Endodermal cell (in vitro differentiated cells): ENCODE results near the gene ZCCHC9. TPM values are rescaled to one million over a fixed set of nuclear protein-coding genes. Genes with fewer than 3 reads are reported as not detected.

Experiments
- DNase-seq: peaks from one replicate; pipeline ENCODE4 v3.0.0-alpha.2; 2017
- H3K27ac ChIP-seq: 2 replicates; pipeline ENCODE4 v1.5.1; 2013; ENCODE audit warnings: mild to moderate bottlenecking, low read depth, low read length, moderate library complexity
- H3K27me3 ChIP-seq: 2 replicates; pipeline ENCODE4 v1.6.1; 2013; ENCODE audit warnings: mild to moderate bottlenecking, low read length, moderate library complexity; ENCODE audit not compliant: insufficient read depth, control insufficient read depth, poor library complexity, severe bottlenecking
- H3K36me3 ChIP-seq: 2 replicates; pipeline ENCODE4 v1.7.0; 2013; ENCODE audit warnings: mild to moderate bottlenecking, low read length, moderate library complexity; ENCODE audit not compliant: control insufficient read depth, insufficient read depth
- H3K4me1 ChIP-seq: one replicate; pipeline ENCODE4 v1.7.0; 2013; ENCODE audit warnings: low read length; ENCODE audit not compliant: control insufficient read depth, insufficient read depth
- H3K4me3 ChIP-seq: 2 replicates; pipeline ENCODE4 v1.5.1; 2013; ENCODE audit warnings: mild to moderate bottlenecking, low read length, moderate library complexity
- H3K9ac ChIP-seq: 2 replicates; pipeline ENCODE4 v1.6.1; 2013; ENCODE audit warnings: mild to moderate bottlenecking, low read length, moderate library complexity; ENCODE audit not compliant: poor library complexity, severe bottlenecking; ENCODE audit errors: extremely low read depth
- H3K9me3 ChIP-seq: 2 replicates; pipeline ENCODE4 v1.6.1; 2013; ENCODE audit warnings: mild to moderate bottlenecking, low read length, moderate library complexity; ENCODE audit not compliant: control insufficient read depth
- H3K27ac Mint-ChIP-seq: 2 replicates; pipeline ENCODE4 v1.8.0; 2020; ENCODE audit warnings: mixed read lengths
- H3K27me3 Mint-ChIP-seq: 2 replicates; pipeline ENCODE4 v1.8.0; 2021; ENCODE audit warnings: mild to moderate bottlenecking, mixed read lengths; ENCODE audit not compliant: insufficient read depth
- H3K36me3 Mint-ChIP-seq: 2 replicates; pipeline ENCODE4 v1.8.0; 2020; ENCODE audit warnings: low read depth, mixed read lengths
- H3K4me1 Mint-ChIP-seq: 2 replicates; pipeline ENCODE4 v1.8.0; 2020; ENCODE audit warnings: mixed read lengths
- H3K4me3 Mint-ChIP-seq: 2 replicates; pipeline ENCODE4 v1.8.0; 2020; ENCODE audit warnings: mild to moderate bottlenecking, moderate library complexity, mixed read lengths
- H3K9me3 Mint-ChIP-seq: 2 replicates; pipeline ENCODE4 v1.8.0; 2020; ENCODE audit warnings: mild to moderate bottlenecking, mixed read lengths
- WGBS, 2 experiments: methylation state at CpG; one replicate each; pipeline versions ENCODE4 v1.1.5 to v1.1.7; 2013; ENCODE audit warnings: missing lambda C conversion rate in 2 of 2, mixed read lengths in 1 of 2; ENCODE audit not compliant: insufficient coverage in 1 of 2, insufficient read length in 1 of 2; 5-methylcytosine and 5-hydroxymethylcytosine counted together
- total RNA-seq, 2 donors: library from RNA; stranded (reverse); fragmentation: NEBNext Ultra II Directional in 1 of 2; extraction: Animal tissue kit (Norgen Biotek cat#: 25700) in 1 of 2; gene quantifications; 2 replicates in 1 of 2; 3 replicates in 1 of 2; pipeline ENCODE4 v1.2.1, GENCODE V29; 2021
- TF ChIP-seq, protein P1 (sequence below): fragments of 200-600 bp; sonication (generic); conservative IDR thresholded peaks from 2 replicates; pipeline ENCODE4 v1.5.0; 2021; ENCODE audit warnings: antibody characterized with exemption, mild to moderate bottlenecking

The ZCCHC9 gene
- total RNA-seq, 2 donors from 2014 or later = 40.1 to 40.8 TPM

DNA sequence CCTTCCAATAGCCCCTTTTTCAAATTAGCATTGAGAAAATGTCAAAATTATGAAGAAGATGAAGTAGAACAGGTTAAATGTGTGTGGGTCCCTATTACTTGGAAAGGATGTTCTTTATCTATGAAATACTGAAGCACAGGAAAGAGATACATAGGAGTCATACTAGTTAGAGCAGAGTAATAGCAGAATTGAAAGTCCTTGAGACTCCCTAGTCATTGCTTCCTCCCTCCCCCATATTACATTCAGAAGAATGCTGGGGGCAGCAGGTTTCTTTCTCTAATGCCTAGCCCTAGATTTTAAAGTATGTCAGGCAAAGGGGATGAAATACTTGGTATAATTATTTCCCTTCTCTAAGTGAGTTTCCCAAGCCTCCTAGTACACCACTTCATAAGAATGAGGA, 4.4 kb downstream of the ZCCHC9 start:
- H3K36me3 Mint-ChIP-seq = peaks cover 15% of the 10 kb centered on the region
- H3K4me3 Mint-ChIP-seq = no peak overlapping the region
- no peaks in the 10 kb centered on the region for H3K9me3 Mint-ChIP-seq

DNA sequence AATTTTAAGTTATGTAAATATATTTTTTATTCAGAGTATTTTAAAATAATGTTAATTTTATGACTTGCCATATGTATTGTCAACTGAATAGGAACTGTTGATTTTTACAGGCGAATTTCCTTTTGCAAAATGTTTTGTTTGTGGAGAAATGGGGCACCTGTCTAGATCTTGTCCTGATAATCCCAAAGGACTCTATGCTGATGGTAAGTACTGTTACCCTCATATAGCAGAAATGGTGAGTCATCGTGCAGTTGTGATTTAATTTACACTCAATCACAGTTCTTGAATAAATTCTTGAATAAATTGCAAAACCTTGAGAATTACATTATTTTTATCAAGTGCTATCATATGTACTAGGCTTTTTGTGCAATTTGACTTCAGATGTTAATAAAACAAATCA, 7.4 kb downstream of the ZCCHC9 start:
- no peaks in the 10 kb centered on the region for H3K27me3 Mint-ChIP-seq
- no peak for DNase-seq
- WGBS, 2 experiments = 95% methylated on average over 1 to 2 of the region's 2 CpGs
- no peak overlapping the region for H3K4me3 Mint-ChIP-seq
- TF ChIP-seq, protein P1, sequence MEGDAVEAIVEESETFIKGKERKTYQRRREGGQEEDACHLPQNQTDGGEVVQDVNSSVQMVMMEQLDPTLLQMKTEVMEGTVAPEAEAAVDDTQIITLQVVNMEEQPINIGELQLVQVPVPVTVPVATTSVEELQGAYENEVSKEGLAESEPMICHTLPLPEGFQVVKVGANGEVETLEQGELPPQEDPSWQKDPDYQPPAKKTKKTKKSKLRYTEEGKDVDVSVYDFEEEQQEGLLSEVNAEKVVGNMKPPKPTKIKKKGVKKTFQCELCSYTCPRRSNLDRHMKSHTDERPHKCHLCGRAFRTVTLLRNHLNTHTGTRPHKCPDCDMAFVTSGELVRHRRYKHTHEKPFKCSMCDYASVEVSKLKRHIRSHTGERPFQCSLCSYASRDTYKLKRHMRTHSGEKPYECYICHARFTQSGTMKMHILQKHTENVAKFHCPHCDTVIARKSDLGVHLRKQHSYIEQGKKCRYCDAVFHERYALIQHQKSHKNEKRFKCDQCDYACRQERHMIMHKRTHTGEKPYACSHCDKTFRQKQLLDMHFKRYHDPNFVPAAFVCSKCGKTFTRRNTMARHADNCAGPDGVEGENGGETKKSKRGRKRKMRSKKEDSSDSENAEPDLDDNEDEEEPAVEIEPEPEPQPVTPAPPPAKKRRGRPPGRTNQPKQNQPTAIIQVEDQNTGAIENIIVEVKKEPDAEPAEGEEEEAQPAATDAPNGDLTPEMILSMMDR = no peak
- Histone ChIP-seq H3K9me3 (no peaks in the 10 kb centered on the region), H3K9ac (no peak overlapping the region), H3K36me3 (peaks cover 56% of the 10 kb centered on the region), H3K4me3 (no peak overlapping the region), H3K4me1 (no peaks in the 10 kb centered on the region), H3K27me3 (no peaks in the 10 kb centered on the region), H3K27ac (no peak overlapping the region)
- no peaks in the 10 kb centered on the region for H3K9me3 Mint-ChIP-seq
- peaks cover 29% of the 10 kb centered on the region for H3K36me3 Mint-ChIP-seq
- H3K4me1 Mint-ChIP-seq = no peaks in the 10 kb centered on the region
- no peak overlapping the region for H3K27ac Mint-ChIP-seq

More for the DNA sequence above, 4.4 kb downstream of the ZCCHC9 start:
- no peak overlapping the region for H3K27ac ChIP-seq
- no peak for DNase-seq
- TF ChIP-seq, protein P1 = no peak
- no peak overlapping the region for H3K9ac ChIP-seq
- H3K36me3 ChIP-seq = peaks cover 28% of the 10 kb centered on the region
- H3K4me1 ChIP-seq = no peaks in the 10 kb centered on the region
- H3K27ac Mint-ChIP-seq = no peak overlapping the region
- no peak overlapping the region for H3K4me3 ChIP-seq
- no peaks in the 10 kb centered on the region for H3K27me3 ChIP-seq
- H3K9me3 ChIP-seq = no peaks in the 10 kb centered on the region
- no peaks in the 10 kb centered on the region for H3K27me3 Mint-ChIP-seq
- no peaks in the 10 kb centered on the region for H3K4me1 Mint-ChIP-seq

DNA sequence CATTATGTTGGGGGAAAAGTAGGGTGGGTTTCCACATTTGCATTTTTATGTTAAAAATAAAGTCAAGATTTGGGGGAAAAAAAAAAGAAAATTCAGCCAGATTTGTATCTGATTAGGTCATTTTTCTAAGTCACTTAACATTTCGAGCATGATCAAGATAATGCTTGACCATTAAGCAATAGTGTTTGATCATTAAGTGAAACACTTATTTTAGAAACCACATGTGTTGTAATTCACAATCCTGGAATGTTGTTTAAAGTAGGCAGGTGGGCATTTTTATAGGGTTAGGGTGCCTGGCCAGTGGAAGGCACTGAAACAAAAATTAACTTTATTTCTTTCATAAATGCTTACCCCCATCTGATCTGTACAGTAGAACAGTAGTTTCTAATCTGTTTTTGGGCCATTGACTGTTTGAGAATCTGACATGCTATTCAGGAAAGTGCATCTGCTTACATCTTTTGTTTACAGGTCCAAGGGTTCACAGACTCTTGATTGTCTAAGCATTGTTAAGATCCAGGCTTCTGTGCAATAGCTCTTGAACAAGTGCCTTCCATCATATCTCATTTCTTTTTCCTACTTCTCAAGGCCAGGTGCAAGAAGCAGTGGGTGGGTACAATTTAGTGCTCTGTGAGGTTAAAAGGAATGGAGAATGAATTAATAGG, 9.1 kb downstream of the ZCCHC9 start:
- whole genome bisulfite sequencing, 2 experiments = 95 to 100% methylated on average over 1 of the region's 1 CpG
- Histone ChIP-seq H3K4me3 (no peak overlapping the region), H3K4me1 (no peaks in the 10 kb centered on the region), H3K9me3 (no peaks in the 10 kb centered on the region), H3K36me3 (peaks cover 48% of the 10 kb centered on the region), H3K27me3 (no peaks in the 10 kb centered on the region), H3K9ac (no peak overlapping the region), H3K27ac (no peak overlapping the region)
- H3K27me3 Mint-ChIP-seq = no peaks in the 10 kb centered on the region
- H3K4me3 Mint-ChIP-seq = no peak overlapping the region
- H3K36me3 Mint-ChIP-seq = peaks cover 30% of the 10 kb centered on the region
- DNase-seq = no peak
- no peaks in the 10 kb centered on the region for H3K9me3 Mint-ChIP-seq
- TF ChIP-seq, protein P1 = no peak
- H3K4me1 Mint-ChIP-seq = no peaks in the 10 kb centered on the region
- H3K27ac Mint-ChIP-seq = no peak overlapping the region
